OCI-LY3 (cell line): Measurements from ENCODE around the gene PIK3R5.

Experiments used
- H2AFZ ChIP-seq: fragments of 200-600, 300-600 bp; shearing (Covaris generic); 2 replicates; pipeline ENCODE4 v1.6.0; 2014; ENCODE audit warnings: antibody characterized with exemption, low read depth, low read length
- H3K27ac ChIP-seq: fragments of 200-600, 300-600 bp; sonication (generic); 2 replicates; pipeline ENCODE4 v1.5.1; 2014; ENCODE audit warnings: mild to moderate bottlenecking, low read length, moderate library complexity, mixed read lengths
- H3K27me3 ChIP-seq: fragments of 200-600, 300-600 bp; sonication (generic); 2 replicates; pipeline ENCODE4 v1.6.1; 2014; ENCODE audit warnings: low read depth, low read length, mixed read lengths
- H3K36me3 ChIP-seq: fragments of 200-600, 300-600 bp; sonication (generic); replicated peaks from 2 replicates; pipeline ENCODE3; 2014; ENCODE audit warnings: low read depth, low read length, mixed read lengths
- H3K4me1 ChIP-seq: fragments of 300-600, 200-600 bp; sonication (generic); 2 replicates; pipeline ENCODE4 v1.6.1; 2014; ENCODE audit warnings: low read length, mixed read lengths
- H3K4me2 ChIP-seq: fragments of 200-600, 300-600 bp; sonication (generic); 2 replicates; pipeline ENCODE4 v1.6.1; 2014; ENCODE audit warnings: low read length, mixed read lengths
- H3K4me3 ChIP-seq: fragments of 300-600, 200-600 bp; sonication (generic); 2 replicates; pipeline ENCODE4 v1.5.1; 2014; ENCODE audit warnings: antibody characterized with exemption, mild to moderate bottlenecking, low read length, moderate library complexity
- H3K79me2 ChIP-seq: fragments of 300-600, 200-600 bp; shearing (Covaris generic); 2 replicates; pipeline ENCODE4 v1.6.1; 2014; ENCODE audit warnings: mild to moderate bottlenecking, low read length, mixed read lengths
- H3K9ac ChIP-seq: fragments of 300-600, 200-600 bp; shearing (Covaris generic); 2 replicates; pipeline ENCODE4 v1.6.0; 2014; ENCODE audit warnings: mild to moderate bottlenecking, low read length, moderate library complexity
- H3K9me3 ChIP-seq: fragments of 200-600, 300-600 bp; shearing (Covaris generic); 2 replicates; pipeline ENCODE4 v1.6.1; 2014; ENCODE audit warnings: low read length, mixed read lengths; ENCODE audit not compliant: insufficient read depth
- H4K20me1 ChIP-seq: fragments of 200-600, 300-600 bp; sonication (generic); 2 replicates; pipeline ENCODE4 v1.6.1; 2016; ENCODE audit warnings: low read length, mixed read lengths; ENCODE audit not compliant: insufficient read depth
- EZH2phosphoT487 ChIP-seq: fragments of 200-600 bp; shearing (Covaris generic); IDR thresholded peaks from 2 replicates; pipeline ENCODE4 v1.6.1; 2018; ENCODE audit warnings: antibody characterized with exemption, mixed run types, low read depth
- TF ChIP-seq, protein P1 (sequence below): fragments of 200-600, 300-600 bp; sonication (generic); IDR thresholded peaks from 2 replicates; pipeline ENCODE4 v1.5.1; 2014; ENCODE audit warnings: antibody characterized with exemption, low read length, low read depth

PIK3R5 gene

DNA sequence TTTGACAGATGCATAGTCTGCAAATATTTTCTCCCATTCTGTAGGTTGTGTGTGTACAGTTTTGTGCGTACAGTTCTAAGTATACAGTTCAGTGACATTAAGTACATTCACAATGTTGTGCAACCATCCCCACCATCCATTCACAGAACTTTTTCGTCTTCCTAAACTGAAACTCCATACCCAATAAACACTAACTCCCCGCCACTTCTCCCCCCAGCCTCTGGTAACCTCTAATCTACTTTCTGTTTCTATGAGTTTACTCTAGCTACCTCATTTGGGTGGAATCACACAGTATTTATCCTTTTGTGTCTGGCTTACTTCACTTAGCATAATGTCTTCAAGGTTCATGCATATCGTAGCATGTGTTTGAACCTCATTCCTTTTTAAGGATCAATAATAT, 14.3 kb downstream of the PIK3R5 start:
- no peak overlapping the region for H3K9ac ChIP-seq
- peaks cover 48% of the 10 kb centered on the region for H3K4me1 ChIP-seq
- no peak overlapping the region for H2AFZ ChIP-seq
- no peak overlapping the region for H3K4me3 ChIP-seq
- TF ChIP-seq, protein P1, sequence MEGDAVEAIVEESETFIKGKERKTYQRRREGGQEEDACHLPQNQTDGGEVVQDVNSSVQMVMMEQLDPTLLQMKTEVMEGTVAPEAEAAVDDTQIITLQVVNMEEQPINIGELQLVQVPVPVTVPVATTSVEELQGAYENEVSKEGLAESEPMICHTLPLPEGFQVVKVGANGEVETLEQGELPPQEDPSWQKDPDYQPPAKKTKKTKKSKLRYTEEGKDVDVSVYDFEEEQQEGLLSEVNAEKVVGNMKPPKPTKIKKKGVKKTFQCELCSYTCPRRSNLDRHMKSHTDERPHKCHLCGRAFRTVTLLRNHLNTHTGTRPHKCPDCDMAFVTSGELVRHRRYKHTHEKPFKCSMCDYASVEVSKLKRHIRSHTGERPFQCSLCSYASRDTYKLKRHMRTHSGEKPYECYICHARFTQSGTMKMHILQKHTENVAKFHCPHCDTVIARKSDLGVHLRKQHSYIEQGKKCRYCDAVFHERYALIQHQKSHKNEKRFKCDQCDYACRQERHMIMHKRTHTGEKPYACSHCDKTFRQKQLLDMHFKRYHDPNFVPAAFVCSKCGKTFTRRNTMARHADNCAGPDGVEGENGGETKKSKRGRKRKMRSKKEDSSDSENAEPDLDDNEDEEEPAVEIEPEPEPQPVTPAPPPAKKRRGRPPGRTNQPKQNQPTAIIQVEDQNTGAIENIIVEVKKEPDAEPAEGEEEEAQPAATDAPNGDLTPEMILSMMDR: no peak
- no peak for TF ChIP-seq EZH2phosphoT487
- H4K20me1 ChIP-seq: no peaks in the 10 kb centered on the region
- H3K27me3 ChIP-seq: no peaks in the 10 kb centered on the region
- H3K79me2 ChIP-seq: peaks cover 5% of the 10 kb centered on the region
- H3K4me2 ChIP-seq: no peak overlapping the region
- H3K9me3 ChIP-seq: 0 out of 2 replicates have a peak, but pooled peaks cover 3% of the 10 kb centered on the region
- H3K36me3 ChIP-seq: peaks cover 11% of the 10 kb centered on the region
- H3K27ac ChIP-seq: no peak overlapping the region

DNA sequence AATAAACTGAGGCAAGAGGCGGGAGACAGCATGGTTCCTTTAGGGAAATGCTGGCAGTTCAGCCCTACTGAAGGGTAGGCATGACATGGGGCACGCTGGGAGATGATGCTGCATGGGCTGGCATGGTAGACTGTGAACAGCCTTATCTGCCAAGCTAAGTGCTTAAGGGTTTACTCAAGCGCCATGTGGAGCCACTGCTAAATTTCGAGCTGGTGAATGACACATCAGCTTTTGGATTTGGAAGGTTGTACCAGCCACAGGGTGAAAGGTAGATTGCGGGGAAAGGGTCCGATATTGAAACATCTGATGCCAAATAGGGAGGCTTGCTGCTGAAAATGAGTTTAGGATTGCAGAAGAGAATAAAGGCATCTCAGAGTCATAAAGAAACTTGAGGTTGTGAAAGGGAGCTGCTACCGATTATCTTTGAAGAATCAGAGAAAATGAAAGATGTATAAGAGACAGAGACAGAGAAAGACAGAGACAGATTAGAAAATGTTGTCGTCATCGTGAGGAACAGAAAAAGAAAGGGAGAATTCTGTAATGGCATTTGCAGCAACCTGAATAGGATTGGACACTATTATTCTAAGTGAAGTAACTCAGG, 16.3 kb downstream of the PIK3R5 start:
- Histone ChIP-seq H2AFZ (no peak overlapping the region), H3K27me3 (no peaks in the 10 kb centered on the region), H3K9ac (no peak overlapping the region), H3K4me1 (peaks cover 27% of the 10 kb centered on the region), H3K79me2 (peaks cover 5% of the 10 kb centered on the region; the same call in 1 of the 2 replicates), H3K4me3 (peak overlapping the region; percentile 44), H3K27ac (no peak overlapping the region), H4K20me1 (no peaks in the 10 kb centered on the region), H3K4me2 (peak overlapping the region; percentile 58), H3K36me3 (peaks cover 11% of the 10 kb centered on the region), H3K9me3 (0 out of 2 replicates have a peak, but pooled peaks cover 3% of the 10 kb centered on the region)
- TF ChIP-seq, protein P1: no peak
- no peak for TF ChIP-seq EZH2phosphoT487

DNA sequence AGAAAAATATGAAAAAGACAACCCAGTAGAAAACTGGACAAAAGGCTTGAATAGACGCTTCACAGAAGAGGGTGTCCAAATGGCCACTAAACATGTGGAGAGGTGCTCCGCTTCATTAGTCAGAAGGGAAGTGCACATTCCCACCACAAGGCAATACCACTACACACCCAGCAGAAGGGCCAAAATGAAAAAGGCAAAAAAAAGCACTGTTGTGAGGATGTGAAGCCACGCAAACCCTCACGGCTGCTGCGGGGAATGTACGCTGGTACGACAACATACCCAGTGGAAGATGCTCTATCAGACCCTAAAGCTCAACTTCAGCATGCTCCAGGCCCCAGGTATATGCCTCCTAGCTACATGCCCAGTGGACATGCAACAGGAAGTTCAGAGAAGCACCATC, 17.0 kb downstream of the PIK3R5 start:
- Histone ChIP-seq H3K9me3 (0 out of 2 replicates have a peak, but pooled peaks cover 3% of the 10 kb centered on the region), H3K4me2 (no peak overlapping the region), H2AFZ (no peak overlapping the region), H3K4me1 (peaks cover 20% of the 10 kb centered on the region), H3K9ac (no peak overlapping the region), H3K79me2 (peaks cover 2% of the 10 kb centered on the region; the same call in 1 of the 2 replicates), H4K20me1 (no peaks in the 10 kb centered on the region), H3K36me3 (peaks cover 14% of the 10 kb centered on the region), H3K4me3 (no peak overlapping the region), H3K27ac (no peak overlapping the region), H3K27me3 (no peaks in the 10 kb centered on the region)
- TF ChIP-seq EZH2phosphoT487: no peak
- TF ChIP-seq, protein P1: no peak

DNA sequence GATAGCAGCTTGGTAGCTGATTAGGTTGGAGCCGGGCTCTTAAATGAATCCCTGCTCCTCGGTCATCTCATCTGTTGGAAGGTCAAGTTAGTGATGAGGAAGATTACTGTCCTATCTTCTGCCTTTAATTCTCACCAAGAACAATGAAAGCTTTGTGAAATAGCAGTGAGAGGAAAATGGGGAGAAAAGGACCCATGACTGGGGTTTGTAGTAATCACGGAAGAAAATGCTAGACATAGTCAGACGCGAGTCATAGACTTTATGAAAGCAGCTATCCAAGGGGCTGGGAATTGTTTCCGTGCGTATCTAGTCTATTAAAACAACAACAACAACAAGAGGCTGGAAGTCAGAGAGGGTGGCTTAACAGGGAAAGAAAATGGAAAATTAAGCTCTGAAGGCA, 18.3 kb downstream of the PIK3R5 start:
- H3K36me3 ChIP-seq: peaks cover 10% of the 10 kb centered on the region
- no peak overlapping the region for H3K4me2 ChIP-seq
- no peak overlapping the region for H3K27ac ChIP-seq
- H3K4me1 ChIP-seq: peaks cover 18% of the 10 kb centered on the region
- no peak overlapping the region for H3K4me3 ChIP-seq
- TF ChIP-seq EZH2phosphoT487: no peak
- TF ChIP-seq, protein P1: no peak
- no peaks in the 10 kb centered on the region for H3K27me3 ChIP-seq
- no peaks in the 10 kb centered on the region for H4K20me1 ChIP-seq
- H3K9ac ChIP-seq: no peak overlapping the region
- H2AFZ ChIP-seq: no peak overlapping the region
- H3K9me3 ChIP-seq: 0 out of 2 replicates have a peak, but pooled peaks cover 3% of the 10 kb centered on the region
- H3K79me2 ChIP-seq: no peaks in the 10 kb centered on the region; the same call in 1 of the 2 replicates
